Spleen (tissue), 11 donors: ENCODE results near the gene PRKACG. TPM values are rescaled to one million over a fixed set of nuclear protein-coding genes. Genes with fewer than 3 reads are reported as not detected.

Source experiments
- DNase-seq: peaks from one replicate; pipeline ENCODE4 v3.0.0-alpha.2; 2020
- H3K27ac ChIP-seq, 8 donors: fragments of 200-600 bp; sonication (generic) in 7 of 8; 1 replicate in 4 of 8; 2 replicates in 4 of 8; pipeline versions ENCODE4 v1.5.0 to v1.8.0; 2016 to 2021; ENCODE audit warnings: inconsistent platforms in 4 of 8, mild to moderate bottlenecking in 4 of 8, moderate library complexity in 1 of 8
- H3K27me3 ChIP-seq, 7 donors: fragments of 200-600 bp; sonication (generic) in 6 of 7; replicated peaks in 1 of 7; 1 replicate in 4 of 7; 2 replicates in 3 of 7; pipeline versions ENCODE4 v1.5.0 to v1.8.0; 2016 to 2021; ENCODE audit warnings: inconsistent platforms in 3 of 7, mild to moderate bottlenecking in 1 of 7
- H3K36me3 ChIP-seq, 6 donors: fragments of 200-600 bp; sonication (generic) in 5 of 6; 1 replicate in 4 of 6; 2 replicates in 2 of 6; pipeline versions ENCODE4 v1.5.0 to v1.8.0; 2016 to 2021; ENCODE audit warnings: inconsistent platforms in 2 of 6
- H3K4me1 ChIP-seq, 6 donors: fragments of 200-600 bp; sonication (generic) in 5 of 6; 1 replicate in 3 of 6; 2 replicates in 3 of 6; pipeline versions ENCODE4 v1.5.0 to v1.8.0; 2016 to 2021; ENCODE audit warnings: inconsistent platforms in 3 of 6
- H3K4me3 ChIP-seq, 8 donors: fragments of 200-600 bp; sonication (generic) in 7 of 8; 1 replicate in 4 of 8; 2 replicates in 4 of 8; pipeline versions ENCODE4 v1.5.0 to v1.8.0; 2016 to 2021; ENCODE audit warnings: inconsistent platforms in 4 of 8, mild to moderate bottlenecking in 4 of 8, moderate library complexity in 2 of 8
- H3K9me3 ChIP-seq, 8 donors: fragments of 200-600 bp; sonication (generic) in 7 of 8; 1 replicate in 4 of 8; 2 replicates in 4 of 8; pipeline versions ENCODE4 v1.5.0 to v1.8.0; 2016 to 2021; ENCODE audit warnings: inconsistent platforms in 4 of 8
- POLR2A ChIP-seq, 3 donors: fragments of 450-650 bp; IDR thresholded peaks; one replicate each; pipeline ENCODE4 v1.5.1; 2017; ENCODE audit warnings: antibody characterized with exemption in 3 of 3, mild to moderate bottlenecking in 1 of 3
- POLR2AphosphoS5 ChIP-seq, 3 donors: sonication (generic); formaldehyde crosslinking; IDR thresholded peaks; one replicate each; pipeline ENCODE4 v1.5.1; 2017; ENCODE audit warnings: antibody characterized with exemption in 3 of 3
- WGBS, 5 donors: extraction: QIAGEN DNeasy Blood & Tissue Kit in 3 of 5; methylation state at CpG; one replicate each; pipeline versions ENCODE4 v1.1.5 to v1.1.7; 2013 to 2018; 5-methylcytosine and 5-hydroxymethylcytosine counted together
- intact Hi-C: fragments of 100-400 bp; cut with DNase I; formaldehyde crosslinking; loops from one replicate; pipeline ENCODE4 v1.15.0; 2023; ENCODE audit warnings: low total_unique reads
- polyA plus RNA-seq, 3 donors: library from polyadenylated mRNA; stranded (reverse); fragments of 200-250 nt; gene quantifications; one replicate each; pipeline ENCODE4 v1.2.1, GENCODE V29; 2013
- total RNA-seq, 7 donors: library from RNA; depleted of rRNA in 3 of 7; stranded (reverse); fragments of >200 nt in 3 of 7; fragmentation: NEBNext Ultra II Directional in 4 of 7; extraction: Animal tissue kit (Norgen Biotek cat#: 25700) in 4 of 7; gene quantifications; one replicate each; pipeline versions ENCODE4 v1.1.0 to v1.2.1, GENCODE V29; 2016 to 2021
- TF ChIP-seq, protein P1 (sequence below), 11 experiments: fragments of 200-600 bp in 7 of 11; fragments of 450-650 bp in 4 of 11; sonication (generic) in 4 of 11; IDR thresholded peaks in 8 of 11; conservative IDR thresholded peaks in 3 of 11; 1 replicate in 7 of 11; 2 replicates in 4 of 11; pipeline versions ENCODE4 v1.4.0 to v1.8.0; 2016 to 2021; ENCODE audit warnings: antibody characterized with exemption in 11 of 11, inconsistent platforms in 4 of 11, mild to moderate bottlenecking in 1 of 11
- donor health status: healthy with polysubstance abuse.
- donor health status: DM: no; HTN: no; CAD: no; lungs with moderate emphysema.
- donor health status: DM: no; HTN: no; CAD: no.
- donor health status: Bipolar disorder and iron deficiency.
- donor health status: healthy.
- donor health status: DM: no; HTN: no; CAD: no.
- donor health status: DM: yes; HTN: yes; CAD: no.

Gene PRKACG
- total and polyA plus RNA-seq, 10 donors, result not detected

DNA sequence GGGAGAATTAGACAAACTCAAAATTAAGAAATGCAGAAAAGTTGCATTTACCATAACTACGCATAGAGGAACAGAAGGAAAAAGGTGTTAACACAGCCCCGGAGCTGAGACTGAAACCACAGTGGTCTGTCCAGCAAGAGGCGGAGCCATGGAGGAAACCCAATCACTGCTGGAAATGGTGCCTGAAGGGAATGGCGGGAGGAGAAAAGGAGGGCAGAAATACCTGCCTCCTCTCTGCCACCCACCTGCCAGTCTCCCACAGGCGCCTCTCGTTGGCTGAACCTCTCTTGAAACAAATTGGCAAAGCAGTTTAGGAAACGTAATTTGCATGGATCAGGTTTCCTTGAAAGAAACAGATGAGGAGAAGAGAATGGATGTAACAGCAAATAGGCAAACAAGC, 9.7 kb upstream of the PRKACG start:
- intact Hi-C loops, result no loop called here
- Histone ChIP-seq H3K27me3 (no peaks in the 10 kb centered on the region), H3K36me3 (no peaks in the 10 kb centered on the region), H3K27ac (no peak overlapping the region), H3K9me3 (no peaks in the 10 kb centered on the region), H3K4me3 (no peak overlapping the region), H3K4me1 (peaks cover 0 to 27% (median 10%) of the 10 kb centered on the region in 6 donors)
- DNase-seq, result no peak
- WGBS, 5 donors, result 56 to 84% (median 75%) methylated on average over 7 of the region's 7 CpGs
- TF ChIP-seq, protein P1, sequence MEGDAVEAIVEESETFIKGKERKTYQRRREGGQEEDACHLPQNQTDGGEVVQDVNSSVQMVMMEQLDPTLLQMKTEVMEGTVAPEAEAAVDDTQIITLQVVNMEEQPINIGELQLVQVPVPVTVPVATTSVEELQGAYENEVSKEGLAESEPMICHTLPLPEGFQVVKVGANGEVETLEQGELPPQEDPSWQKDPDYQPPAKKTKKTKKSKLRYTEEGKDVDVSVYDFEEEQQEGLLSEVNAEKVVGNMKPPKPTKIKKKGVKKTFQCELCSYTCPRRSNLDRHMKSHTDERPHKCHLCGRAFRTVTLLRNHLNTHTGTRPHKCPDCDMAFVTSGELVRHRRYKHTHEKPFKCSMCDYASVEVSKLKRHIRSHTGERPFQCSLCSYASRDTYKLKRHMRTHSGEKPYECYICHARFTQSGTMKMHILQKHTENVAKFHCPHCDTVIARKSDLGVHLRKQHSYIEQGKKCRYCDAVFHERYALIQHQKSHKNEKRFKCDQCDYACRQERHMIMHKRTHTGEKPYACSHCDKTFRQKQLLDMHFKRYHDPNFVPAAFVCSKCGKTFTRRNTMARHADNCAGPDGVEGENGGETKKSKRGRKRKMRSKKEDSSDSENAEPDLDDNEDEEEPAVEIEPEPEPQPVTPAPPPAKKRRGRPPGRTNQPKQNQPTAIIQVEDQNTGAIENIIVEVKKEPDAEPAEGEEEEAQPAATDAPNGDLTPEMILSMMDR (IDR thresholded peaks at IDR 0.05 in 8 of 11, conservative IDR thresholded peaks at IDR 0.05 in 3 of 11), result no peak
- TF ChIP-seq POLR2A (IDR thresholded peaks at IDR 0.05) (no peak), POLR2AphosphoS5 (IDR thresholded peaks at IDR 0.05) (no peak)

- DNase-seq, result no peak
- intact Hi-C loops, result no loop called here
- WGBS, 5 donors, result 92 to 95% (median 95%) methylated on average over 8 of the region's 8 CpGs
Observed at GRCh38 chr9:69020301-69021145, 6.6 kb upstream of the PRKACG start.

GRCh38 chr9:69019808-69020207, 5.9 kb upstream of the PRKACG start:
- H3K27me3 ChIP-seq, result no peaks in the 10 kb centered on the region
- no peaks in the 10 kb centered on the region for H3K36me3 ChIP-seq
- peaks cover 0 to 10% (median 0%) of the 10 kb centered on the region in 6 donors for H3K4me1 ChIP-seq
- WGBS, 5 donors, result 21 to 34% (median 23%) methylated on average over 3 of the region's 3 CpGs
- no peak overlapping the region for H3K27ac ChIP-seq
- H3K4me3 ChIP-seq, result no peak overlapping the region
- no peak for DNase-seq
- intact Hi-C loops, result no loop called here
- TF ChIP-seq POLR2AphosphoS5 (IDR thresholded peaks at IDR 0.05) (no peak), POLR2A (IDR thresholded peaks at IDR 0.05) (no peak)
- TF ChIP-seq, protein P1 (IDR thresholded peaks at IDR 0.05 in 8 of 11, conservative IDR thresholded peaks at IDR 0.05 in 3 of 11), result no peak
- no peaks in the 10 kb centered on the region for H3K9me3 ChIP-seq

More at GRCh38 chr9:69020301-69021145, 6.6 kb upstream of the PRKACG start:
- peaks cover 0 to 10% (median 0%) of the 10 kb centered on the region in 6 donors for H3K4me1 ChIP-seq
- TF ChIP-seq POLR2AphosphoS5 (IDR thresholded peaks at IDR 0.05) (no peak), POLR2A (IDR thresholded peaks at IDR 0.05) (no peak)
- TF ChIP-seq, protein P1 (IDR thresholded peaks at IDR 0.05 in 8 of 11, conservative IDR thresholded peaks at IDR 0.05 in 3 of 11), result no peak
- H3K9me3 ChIP-seq, result no peaks in the 10 kb centered on the region
- H3K27ac ChIP-seq, result no peak overlapping the region
- no peaks in the 10 kb centered on the region for H3K36me3 ChIP-seq
- no peak overlapping the region for H3K4me3 ChIP-seq
- no peaks in the 10 kb centered on the region for H3K27me3 ChIP-seq

GRCh38 chr9:69018737-69019136, 4.8 kb upstream of the PRKACG start:
- no peaks in the 10 kb centered on the region for H3K27me3 ChIP-seq
- intact Hi-C loops, result no loop called here

More at GRCh38 chr9:69018737-69019136, 4.8 kb upstream of the PRKACG start:
- Histone ChIP-seq H3K9me3 (no peaks in the 10 kb centered on the region), H3K4me3 (no peak overlapping the region), H3K36me3 (no peaks in the 10 kb centered on the region), H3K27ac (no peak overlapping the region), H3K4me1 (peaks cover 0 to 10% (median 0%) of the 10 kb centered on the region in 6 donors)
- DNase-seq, result no peak
- WGBS, 5 donors, result 66 to 75% (median 72%) methylated on average over 5 of the region's 5 CpGs
- TF ChIP-seq POLR2AphosphoS5 (IDR thresholded peaks at IDR 0.05) (no peak), POLR2A (IDR thresholded peaks at IDR 0.05) (no peak)
- TF ChIP-seq, protein P1 (IDR thresholded peaks at IDR 0.05 in 8 of 11, conservative IDR thresholded peaks at IDR 0.05 in 3 of 11), result no peak
